Stimulated activated CD8-positive, alpha-beta memory T cell treated with anti-CD3 and anti-CD28 coated beads, Interleukin-7, amount 100 ng/mL, for 1 hour (primary cell): ENCODE results near the gene SH3GL2.

Experiments
- DNase-seq, 2 donors: peaks; one replicate each; pipeline ENCODE4 v3.0.0-alpha.2; 2020; ENCODE audit warnings: low read depth in 2 of 2

Gene SH3GL2

DNA sequence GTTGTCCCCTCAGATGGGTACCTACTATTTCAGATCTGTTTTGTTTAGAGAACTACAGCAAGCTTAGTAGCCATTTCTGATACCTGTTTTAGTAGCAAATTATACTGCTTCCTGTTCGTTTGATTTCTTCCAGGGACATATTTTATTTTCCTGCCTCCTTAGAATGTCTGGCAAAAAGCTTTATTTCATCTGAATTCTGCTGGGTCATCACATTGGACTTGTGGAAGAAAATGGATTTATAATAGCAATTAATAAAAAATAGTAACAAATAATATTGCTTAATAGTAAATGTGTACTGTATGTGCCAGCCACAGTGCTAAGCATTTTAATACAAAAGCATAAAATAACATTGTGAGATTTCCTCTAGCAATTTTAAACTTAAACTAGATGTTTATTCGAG lies 79.4 kb downstream of the SH3GL2 start:
- no peak for DNase-seq

DNA sequence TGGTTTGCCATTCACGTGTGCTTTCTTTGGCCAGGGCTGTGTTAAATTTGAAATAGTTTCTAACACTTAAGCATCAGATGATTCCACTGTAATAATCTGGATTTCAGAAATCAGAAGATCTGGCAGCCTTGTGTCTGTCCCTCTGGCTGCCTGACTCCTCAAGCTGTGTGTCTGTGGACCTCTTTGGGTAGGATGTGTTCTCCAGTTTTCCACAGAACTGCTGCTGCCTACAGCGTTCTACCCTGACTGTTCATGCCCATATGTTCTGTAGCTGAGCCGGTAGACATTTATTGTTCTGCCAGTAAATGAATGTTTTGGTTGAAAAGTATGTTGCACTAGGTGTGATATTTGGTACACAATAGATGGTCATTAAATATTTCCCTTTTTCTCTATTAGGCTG lies 81.3 kb downstream of the SH3GL2 start:
- DNase-seq = no peak

DNA sequence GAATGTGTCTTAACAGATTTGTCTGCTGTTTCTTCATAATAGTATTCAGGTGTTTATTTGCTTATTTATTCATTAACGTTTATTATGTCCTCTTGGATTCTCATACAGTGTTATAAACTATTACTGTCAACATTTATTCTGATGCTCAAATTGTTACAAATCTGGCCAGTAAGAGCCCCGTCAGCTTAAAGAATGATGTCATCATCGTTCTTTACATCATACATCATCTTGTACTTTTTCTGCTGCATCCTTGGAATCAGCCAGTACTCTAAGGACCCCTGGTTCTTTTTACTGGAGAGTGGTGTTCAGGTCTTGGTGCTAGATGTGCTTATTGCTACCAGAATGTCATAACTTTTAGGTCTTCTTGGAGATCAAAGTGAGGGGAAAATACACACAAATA lies 86.6 kb downstream of the SH3GL2 start:
- no peak for DNase-seq

DNA sequence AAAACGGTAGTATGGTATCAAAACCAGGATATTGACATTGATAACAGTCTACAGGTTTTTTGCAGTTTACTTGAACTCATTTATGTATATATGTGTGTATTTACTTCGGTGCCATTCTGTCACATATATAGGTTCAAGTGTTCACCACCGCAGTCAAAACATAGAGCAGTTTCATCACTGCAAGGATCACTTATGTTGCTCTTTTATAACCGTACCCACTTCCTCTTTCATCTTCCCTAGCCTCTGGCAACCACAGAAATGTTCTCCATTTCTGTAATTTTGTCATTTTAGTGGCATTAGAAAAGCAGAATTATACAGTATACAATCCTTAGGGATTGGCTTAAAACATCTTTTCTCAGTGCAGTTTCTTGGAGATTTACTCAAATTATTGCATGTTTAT lies 90.3 kb downstream of the SH3GL2 start:
- no peak for DNase-seq

DNA sequence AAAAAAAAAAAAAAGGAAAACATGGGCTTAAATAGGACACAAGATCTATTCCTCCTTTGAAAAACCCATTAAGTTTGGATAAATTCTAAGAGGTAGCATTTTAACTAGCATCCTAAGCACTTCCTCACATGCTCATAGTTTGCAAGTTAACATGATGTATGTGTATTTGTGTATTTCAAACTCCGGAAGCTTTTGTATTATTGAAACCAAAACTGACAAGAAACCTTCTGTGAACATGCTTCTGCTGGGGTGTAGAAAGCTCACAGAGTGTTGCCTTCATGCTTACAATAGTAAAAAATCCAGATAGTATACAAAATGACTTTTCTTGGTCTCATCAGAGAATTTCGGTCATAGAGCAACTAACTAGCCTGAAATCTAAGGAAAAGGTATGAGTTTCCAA lies 103.8 kb downstream of the SH3GL2 start:
- no peak for DNase-seq

DNA sequence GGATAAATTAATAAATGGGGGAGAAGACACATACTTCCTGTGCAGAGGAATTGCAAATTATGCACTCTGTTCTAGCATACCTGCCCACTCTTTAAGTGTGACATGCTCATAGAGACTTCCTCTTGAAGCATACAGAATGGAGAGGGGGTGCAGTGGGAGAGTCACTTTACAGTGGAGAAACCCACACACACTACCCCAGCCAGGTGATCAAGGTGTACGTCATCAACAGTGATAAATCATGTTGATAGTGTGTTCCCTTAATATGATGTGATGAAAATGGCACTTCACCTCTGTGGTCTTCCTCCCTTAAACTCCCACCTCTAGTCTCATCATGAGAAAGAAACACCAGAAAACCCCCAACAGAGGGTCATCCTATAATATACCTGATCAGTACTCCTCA lies 110.0 kb downstream of the SH3GL2 start:
- DNase-seq = no peak

DNA sequence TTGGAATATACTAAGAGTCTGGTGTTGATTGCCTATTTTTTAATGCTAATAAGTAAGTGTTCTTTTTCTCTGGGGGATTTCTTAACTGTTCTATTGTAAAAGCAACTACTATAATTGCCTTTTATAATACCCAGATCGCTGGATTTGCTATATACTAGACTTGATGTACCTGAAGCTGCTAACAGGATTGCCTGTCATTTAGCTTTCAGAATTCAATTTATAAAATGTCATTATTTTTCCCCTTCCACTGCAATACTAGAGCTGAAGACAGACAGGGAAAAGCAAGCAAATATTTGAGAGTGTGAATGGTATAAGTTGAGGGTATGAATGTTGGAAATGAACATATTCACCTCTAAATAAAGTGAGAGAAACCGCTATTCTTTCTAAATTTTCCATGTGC lies 115.5 kb downstream of the SH3GL2 start:
- DNase-seq = no peak

DNA sequence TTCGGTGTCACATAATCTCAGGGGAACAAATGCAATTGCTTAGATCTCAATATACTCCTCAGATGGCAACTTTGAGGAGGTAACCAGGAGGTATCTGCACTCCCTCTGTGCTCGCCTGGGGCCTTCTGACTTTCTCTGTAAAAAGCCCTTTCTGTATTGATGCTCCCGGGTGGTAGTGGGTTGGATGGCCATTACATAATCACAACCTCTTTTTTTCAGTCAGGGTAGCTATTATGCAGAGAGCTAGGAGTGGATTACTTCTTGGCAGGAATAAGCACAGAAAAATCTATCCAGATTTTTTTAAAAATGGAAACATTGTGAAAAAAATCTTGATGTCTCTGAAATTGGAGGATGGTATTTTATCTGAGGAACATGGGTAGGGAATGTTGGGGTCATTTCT lies 116.6 kb downstream of the SH3GL2 start:
- DNase-seq = no peak

DNA sequence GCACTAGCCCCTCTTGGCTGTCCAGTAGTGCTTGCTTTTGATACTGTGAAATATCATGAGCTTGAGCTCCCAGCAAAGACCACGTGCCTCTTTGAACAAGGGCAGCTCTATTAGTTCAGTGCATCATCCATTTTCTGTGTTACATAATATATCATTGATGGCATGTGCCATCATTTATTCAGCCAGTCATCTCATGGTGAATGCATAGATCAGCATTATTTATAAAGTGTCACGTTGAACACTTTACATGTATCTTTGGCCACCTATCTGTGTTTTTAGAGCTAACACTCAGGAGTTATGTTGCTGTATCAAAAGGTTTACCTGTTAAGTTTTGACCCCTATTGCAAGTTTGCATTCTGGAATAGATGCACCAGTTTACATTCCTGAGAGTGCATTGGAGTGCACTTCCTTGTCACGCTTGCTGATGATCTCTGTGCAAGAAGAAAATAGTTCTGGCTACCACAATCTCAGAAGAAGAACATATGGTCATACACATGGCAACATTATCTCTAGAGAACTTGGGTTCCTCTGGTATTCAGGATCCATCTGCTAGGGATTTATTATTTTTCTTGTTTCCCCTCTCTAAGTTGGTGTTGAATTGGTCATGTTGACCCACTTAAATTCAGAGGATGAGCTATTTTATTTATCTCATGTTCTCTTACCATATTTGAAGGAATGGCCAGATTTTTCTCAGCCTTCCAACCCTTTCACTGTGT lies 120.9 kb downstream of the SH3GL2 start:
- no peak for DNase-seq

DNA sequence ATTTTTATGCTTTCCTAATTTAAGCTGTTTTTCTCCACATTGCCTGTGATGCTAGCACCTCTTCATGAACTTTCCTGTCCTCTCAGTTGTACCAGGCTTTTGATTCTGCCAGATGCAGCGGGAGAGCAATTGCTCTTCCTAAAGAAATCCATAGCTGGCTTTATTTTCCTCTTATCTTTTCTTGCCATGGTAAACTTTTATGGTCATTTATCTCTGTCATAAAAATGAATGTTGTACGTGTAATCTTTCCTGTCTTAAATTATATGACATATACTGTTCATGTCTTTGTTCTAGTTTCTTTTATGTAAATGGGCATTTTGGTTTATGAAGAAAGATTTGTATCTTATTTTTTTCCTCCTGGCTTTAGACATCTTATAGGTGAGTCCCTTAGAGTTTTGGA lies 127.5 kb downstream of the SH3GL2 start:
- DNase-seq = no peak

DNA sequence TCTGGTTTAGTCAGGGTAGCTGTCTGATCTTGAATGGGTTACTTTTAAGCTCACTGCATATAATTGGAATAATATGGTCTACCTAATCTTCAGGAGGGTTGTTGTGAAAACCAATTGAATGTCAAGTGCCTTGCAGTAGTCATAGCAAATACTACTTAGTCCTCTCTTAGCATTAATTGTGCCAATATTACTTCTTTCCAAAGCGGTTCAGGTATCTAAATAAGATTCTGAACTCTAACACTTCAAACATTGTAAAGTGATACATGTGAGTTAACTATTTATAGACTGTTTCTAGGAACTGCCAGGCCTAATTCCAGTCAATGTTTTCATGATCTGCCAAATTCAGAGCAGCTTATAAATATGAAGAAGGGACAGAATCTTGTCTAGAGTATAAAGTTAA lies 140.2 kb downstream of the SH3GL2 start:
- no peak for DNase-seq

DNA sequence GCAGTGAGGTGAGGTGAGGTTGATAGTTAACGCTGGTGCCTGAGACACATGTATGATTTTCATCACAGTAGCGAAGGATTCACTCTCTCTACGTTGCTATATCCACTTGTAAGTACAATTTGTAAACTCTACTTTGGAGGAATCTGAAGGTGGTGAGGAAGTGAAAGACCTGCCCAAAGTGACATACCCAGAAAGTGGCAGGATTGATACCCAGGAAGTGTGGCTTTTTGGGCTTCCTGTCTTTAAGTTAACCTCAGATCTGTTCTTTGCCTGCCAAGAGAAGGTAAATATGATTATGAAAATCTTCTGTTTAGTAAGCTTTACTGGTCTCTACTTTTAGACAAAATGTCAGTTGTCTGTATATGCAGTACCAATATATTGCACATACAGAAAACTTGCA lies 143.1 kb downstream of the SH3GL2 start:
- DNase-seq = no peak

DNA sequence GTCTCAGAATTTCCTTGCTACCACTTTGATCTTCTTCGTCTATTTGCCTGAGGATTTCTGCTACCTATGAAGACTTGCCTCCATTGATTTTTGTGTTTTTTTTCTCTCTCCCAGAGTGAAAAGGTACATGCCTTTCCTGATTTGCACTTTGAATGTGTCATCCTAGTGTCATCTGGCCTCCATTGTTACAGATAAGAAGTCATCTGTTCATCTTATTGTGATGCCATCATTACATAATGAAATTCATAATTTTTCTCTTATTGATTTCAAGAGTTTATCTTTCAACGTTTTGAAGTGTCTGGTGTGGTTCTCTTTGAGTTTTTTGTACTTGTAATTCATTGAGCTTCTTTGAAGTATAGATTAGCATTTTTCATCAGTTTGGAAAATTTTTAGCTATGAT lies 144.8 kb downstream of the SH3GL2 start:
- no peak for DNase-seq

DNA sequence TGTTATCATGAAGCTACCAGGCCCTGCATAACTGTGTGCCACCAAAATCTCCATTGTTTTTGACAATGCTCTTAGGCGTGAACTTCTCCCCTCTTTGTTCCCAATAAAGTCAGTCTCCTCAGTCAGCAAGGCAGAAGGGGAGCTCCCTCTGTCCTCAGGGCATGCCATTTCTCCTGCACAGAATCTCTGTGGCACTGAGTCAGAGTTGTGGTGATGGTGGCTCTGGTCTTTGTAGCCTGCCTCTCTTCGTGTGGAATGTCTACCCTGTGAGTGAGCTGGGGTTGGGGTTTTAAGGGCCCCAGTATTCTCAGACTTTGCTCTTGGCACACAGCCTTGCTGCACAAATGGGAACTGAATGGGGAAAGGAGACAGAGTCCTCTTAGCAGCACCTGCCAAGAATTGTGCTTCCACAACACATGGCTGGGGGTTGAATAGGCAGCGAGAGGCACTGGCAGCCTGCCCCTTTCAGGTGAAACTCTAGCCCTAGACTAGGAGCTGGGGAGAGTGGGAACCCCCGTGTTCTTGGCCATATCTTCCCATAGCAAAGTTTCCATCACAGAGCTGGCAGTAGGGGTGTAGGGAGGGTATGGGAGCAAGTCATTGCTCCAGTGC lies 146.6 kb downstream of the SH3GL2 start:
- DNase-seq = no peak

DNA sequence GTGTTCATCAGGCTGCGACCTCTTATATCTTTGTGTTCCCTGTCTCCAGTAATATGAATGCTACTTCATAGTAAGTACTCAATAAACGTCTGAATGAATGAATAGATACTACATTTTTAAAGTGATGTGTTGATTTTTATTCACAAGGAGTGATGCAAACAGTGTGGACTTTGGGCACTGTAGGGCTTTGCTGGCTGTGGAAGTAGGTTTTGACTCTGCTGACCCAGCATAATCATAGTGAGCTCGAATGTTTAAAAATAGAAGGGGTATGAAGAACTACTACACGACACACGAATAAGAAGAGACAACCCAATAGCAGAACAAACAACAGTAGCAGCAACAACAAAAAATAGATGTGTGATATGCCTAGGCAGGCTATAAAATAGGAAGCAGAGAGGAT lies 147.4 kb downstream of the SH3GL2 start:
- DNase-seq = no peak

DNA sequence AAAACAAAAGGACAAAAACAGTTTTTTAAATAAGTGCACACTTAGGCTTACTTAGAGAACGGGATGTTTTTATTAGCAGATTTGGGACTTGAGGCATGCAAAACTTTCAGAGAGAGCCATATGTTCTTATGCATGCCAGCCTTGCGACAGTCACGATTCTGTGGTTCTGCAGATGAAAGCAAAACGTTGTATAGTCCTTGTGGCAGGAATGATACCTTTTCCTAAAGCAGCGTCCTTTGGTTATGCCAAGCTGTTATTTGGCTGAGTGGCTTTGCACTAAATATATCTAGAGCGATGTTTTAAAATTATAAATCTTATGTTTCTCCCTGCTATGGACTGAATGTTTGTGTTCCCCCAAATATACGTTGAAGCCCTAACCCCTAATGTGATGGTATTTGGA lies 152.0 kb downstream of the SH3GL2 start:
- no peak for DNase-seq

DNA sequence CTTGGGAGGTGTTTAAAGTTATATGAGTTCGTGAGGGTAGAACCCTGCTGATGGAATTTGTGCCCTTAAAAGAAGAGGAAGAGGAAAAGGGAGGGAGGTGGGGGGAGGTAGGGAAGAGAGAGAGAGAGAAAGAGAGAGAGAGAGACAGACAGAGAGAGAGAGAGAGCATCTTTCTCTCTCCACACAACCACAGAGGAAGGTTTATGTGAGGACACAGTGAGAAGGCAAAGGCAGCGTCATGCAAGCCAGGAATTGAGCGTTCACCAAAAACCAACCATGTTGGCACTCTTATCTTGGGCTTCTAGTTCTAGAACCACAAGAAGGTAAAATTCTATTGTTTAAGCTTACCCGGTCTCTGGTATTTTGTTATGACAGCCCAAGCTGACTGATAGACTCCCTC lies 152.4 kb downstream of the SH3GL2 start:
- DNase-seq = no peak

DNA sequence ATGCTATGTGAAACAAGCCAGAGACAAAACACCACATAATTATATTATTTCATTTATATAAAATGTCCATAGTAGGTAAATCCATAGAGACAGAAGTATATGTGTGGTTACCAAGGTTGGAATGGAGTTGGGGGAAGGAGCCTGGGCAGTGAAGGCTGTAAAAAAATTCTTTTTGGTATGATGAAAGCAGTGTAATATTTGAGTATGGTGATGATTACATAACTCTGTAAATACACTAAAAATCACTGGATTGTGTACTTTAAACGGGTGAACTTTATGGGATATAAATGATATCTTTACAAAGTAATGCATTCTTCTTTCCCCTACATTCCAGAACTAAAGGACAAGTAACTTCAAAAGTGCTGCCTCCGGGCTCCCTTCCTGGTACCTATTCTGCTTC lies 155.8 kb downstream of the SH3GL2 start:
- DNase-seq = no peak

DNA sequence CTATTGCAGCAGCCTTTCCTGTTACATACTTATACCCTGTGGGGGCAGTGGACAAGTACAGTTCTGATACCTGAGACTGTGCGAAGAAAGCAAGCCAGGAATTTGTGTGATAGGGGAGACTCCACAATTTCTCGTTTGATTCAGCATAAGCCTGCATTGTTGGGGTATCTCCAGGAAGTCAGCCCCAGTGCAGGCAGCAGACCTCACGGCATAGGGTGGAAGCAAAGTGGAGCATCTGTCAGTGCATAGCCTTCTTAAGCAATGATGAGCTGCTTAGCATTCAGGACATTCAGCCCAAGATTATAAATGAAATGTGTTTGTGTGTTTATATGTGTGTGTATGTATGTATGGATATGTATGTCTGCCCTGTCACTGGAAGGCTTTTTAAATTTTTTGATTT lies 157.0 kb downstream of the SH3GL2 start:
- DNase-seq = no peak

DNA sequence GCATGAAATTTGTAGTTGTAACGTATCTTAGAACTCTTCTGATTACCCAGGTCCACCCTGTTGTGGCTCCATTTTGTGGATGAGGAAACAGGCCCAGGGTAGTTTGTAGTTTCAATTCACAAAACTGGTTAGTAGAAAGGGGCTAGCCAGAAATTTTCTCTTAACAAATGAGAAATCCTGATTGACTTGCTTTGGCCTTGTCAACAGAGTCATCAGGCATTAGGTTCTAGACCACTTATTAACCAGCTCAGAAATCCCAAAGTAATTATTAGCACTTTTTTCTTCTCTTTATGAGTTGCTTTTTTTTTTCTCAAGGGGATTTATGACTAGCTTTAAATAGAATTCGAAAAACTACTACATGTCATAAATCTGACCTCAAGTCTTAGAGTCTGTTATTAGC lies 160.2 kb downstream of the SH3GL2 start:
- no peak for DNase-seq

DNA sequence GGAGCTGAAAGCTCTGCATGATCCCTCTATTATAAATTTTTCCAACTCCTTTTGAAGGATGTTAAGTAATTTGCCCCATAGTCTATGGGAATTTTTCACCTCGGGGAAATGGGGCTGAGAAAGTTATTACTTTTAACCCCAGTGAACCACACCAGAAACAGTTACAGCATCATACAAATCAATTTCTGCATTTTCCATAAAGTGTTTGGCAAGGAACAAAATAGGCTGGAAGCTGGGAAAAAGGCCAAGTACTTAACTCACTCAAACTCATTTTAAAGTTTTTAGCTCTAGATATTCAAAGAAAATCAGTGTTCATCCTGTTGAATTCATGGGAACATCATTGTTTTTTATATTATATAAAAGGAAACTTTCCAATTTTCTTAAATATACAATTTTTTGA lies 160.9 kb downstream of the SH3GL2 start:
- no peak for DNase-seq

DNA sequence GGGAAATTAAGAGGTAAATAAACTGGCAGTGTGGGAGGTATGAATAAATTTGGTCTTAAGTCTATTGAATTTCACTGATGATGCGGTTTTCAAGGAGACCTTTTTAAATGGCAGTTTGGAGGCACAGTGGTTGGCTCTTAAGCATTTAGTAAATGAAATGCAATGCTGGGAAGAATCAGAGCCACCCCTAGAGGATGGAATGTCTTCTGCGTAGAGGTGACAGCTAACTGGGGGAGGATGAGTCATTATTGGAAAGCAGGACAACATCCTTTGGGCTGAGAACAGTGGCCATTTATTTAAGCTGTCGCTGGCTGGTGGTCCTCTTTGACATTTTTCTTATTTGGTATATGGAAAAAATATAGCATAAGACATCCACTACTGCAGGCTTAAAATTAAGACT lies 163.2 kb downstream of the SH3GL2 start:
- DNase-seq = no peak

DNA sequence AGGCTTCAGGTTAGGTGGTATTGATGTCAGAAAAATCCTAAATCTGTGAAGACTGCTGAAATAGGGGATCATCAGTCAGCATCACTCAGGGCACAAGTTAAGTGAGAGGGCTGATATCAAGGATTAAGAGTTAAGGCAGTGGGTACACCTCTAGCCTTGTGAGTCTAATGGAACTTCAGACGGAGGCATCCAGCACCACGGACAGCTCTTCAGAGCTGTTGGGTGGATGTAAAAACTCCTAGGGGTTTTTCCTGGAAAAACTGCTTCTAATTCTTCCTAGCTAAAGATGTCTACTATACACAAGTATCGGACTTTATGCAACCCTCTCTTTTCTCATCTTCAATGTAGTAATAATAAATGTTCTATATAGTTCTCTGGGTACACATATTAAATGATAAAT lies 165.9 kb downstream of the SH3GL2 start:
- no peak for DNase-seq

DNA sequence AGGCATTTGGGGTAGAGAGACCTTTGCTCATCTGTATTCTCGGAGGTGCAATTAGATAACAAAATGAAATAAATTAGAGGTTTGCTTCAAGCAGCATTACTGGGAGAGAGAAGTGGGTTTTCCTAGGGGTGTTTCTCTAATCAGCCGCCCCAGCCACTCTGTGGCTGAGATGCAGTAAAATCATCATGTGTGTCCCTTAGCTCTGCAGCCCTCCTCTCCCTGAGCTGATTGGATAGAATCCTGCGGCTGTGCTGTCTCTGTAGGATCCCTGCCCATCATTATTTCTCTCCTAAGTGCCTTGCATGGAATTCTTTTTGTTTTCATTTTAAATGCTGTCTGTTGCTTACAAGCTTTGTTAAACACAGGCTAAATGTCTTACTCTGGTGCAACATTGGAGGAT lies 171.4 kb downstream of the SH3GL2 start:
- DNase-seq = no peak
